HG02938 (cell line): Measurements from ENCODE around the gene FAM43A.
A peak's percentile ranks its signal among the peaks of the same experiment; 100 is the strongest.

Experiments
- ATAC-seq: cut with Tn5 transposase; IDR thresholded peaks from one replicate; pipeline ENCODE4 v1.9.1; 2021; ENCODE audit warnings: mild to moderate bottlenecking, moderate library complexity; ENCODE audit not compliant: unreplicated experiment

FAM43A gene, protein sequence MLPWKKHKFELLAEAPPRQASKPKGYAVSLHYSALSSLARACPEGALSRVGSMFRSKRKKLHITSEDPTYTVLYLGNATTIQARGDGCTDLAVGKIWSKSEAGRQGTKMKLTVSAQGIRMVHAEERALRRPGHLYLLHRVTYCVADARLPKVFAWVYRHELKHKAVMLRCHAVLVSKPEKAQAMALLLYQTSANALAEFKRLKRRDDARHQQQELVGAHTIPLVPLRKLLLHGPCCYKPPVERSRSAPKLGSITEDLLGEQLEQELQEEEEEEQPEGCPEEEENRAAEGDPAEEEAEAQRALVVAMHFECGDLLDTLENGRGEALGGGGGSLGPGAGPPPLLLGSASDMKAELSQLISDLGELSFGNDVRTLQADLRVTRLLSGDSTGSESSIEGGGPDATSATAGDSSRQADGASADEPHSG

GRCh38 chr3:194685718-194686413 lies at the start of gene FAM43A:
Gene FAM43A, plus strand, starts transcription at chr3:194685883. Its CDS starts 944 bp downstream, at chr3:194686827.
- ATAC-seq: peak; percentile 34

DNA sequence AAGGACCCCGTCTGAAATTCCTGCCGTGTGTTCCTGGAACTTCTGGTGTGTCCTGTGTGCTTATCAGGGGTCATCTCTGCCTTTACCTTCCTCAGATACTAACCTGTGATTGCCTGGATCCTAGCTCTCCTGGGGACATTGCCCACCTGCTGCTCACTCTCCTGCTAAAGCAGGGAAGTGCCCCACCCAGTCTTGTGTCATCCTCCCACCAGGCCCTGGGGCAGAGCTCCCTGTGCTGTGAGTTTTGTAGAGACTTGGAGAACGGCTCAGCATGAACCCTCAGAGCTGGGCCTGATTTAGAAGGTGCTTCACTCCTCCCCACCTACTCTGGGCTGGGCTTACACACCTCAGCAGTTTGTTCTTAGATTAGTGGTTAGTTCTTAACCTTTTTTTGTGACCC lies 48.6 kb upstream of the FAM43A start:
- ATAC-seq: no peak

- ATAC-seq: no peak
Observed at GRCh38 chr3:194637541-194638400, 47.9 kb upstream of the FAM43A start.

GRCh38 chr3:194638991-194639605 lies 46.6 kb upstream of the FAM43A start:
- no peak for ATAC-seq

DNA sequence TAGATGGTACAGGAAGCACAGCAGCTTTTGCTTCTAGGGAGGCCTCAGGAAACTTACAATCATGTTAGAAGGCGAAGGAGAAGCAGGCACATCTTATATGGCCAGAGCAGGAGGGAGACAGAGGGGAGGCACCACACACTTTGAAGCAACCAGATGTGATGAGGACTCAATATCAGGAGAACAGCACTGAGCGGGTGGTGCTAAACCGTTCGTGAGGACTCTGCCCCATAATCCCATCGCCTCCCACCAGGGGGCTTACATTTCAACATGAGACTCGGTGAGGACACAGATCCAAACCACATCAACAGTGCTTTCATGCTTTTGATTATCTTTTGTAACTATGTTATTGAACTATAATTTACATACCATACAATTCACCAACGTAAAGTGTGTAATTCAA lies 44.9 kb upstream of the FAM43A start:
- ATAC-seq: no peak

DNA sequence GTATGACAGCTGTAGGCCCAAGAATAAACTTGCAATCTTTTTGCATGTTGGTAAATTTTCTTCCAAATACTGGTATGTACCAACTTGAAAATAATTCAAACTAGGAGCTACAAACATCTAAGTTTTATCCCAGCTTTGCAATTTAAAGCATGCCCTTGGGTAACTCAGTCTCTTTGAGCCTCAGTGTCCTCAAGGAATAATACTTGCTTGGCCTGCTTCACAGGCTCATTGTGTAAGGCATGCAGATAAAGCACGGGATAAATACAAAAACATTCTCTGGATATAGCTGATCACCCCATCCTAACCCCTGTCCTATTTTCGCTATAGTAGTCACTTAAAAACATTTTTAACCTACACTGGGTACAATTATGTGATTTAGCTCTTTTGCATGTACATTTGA lies 42.9 kb upstream of the FAM43A start:
- ATAC-seq: no peak

GRCh38 chr3:194647747-194648146 lies 37.9 kb upstream of the FAM43A start:
- no peak for ATAC-seq

GRCh38 chr3:194654443-194654842 lies 31.2 kb upstream of the FAM43A start:
- peak; percentile 80 for ATAC-seq

DNA sequence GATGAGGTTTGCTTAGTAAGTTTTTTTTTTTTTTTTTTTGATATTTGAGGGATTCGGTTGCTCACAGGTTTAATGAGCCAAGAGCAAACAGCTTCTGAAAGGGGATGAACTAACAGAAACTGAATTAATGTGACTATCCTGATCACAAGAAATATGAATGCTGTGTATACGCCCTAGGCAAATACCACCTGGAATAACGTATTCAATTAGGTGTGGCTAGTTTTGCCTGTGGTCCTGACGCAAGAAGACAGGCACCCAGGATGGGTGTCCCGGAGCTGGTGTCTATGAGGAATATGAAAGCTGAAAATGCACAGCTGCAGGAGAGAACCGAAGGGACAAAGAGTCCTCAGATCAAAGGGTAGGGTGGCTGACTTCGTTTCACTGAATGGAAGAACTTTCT lies 28.2 kb upstream of the FAM43A start:
- no peak for ATAC-seq

DNA sequence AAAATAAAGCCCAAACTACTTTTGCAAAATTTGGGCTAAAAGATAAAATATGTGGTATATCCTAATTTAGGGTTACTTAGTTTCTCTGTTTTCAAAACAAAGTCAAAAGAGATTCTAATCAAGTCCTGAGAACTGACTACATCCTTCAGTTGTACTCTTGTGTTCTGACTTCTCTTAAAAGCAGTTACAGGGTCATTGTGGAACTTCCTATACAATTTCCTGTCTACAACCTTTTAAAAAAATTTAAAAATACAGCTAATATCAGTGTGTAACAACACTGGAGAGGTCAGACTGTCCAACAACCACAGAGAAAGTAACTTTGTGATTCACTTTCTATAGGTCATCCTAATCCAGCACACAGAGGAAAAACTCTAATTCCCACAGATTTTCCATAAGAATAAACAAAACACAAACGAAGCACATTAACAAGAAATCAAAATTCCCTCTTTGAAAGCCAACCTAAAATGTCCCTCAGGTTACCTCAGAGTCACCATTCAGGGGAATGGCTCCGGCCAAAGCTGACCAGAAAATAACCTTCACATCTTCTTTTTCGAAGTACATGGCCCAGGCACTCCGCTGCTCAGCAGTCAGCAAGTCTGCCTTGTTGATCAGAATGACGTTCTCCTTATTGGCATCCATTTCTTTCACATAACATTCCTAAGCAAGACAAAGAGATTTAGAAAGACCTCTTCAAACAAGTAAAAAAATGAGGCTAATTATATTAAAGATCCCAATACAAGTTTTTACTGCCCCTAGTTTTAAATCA lies 27.0 kb upstream of the FAM43A start:
- no peak for ATAC-seq

GRCh38 chr3:194659778-194660177 lies 25.9 kb upstream of the FAM43A start:
- ATAC-seq: no peak

- no peak for ATAC-seq
Observed at GRCh38 chr3:194661374-194661773, 24.3 kb upstream of the FAM43A start.

GRCh38 chr3:194661946-194662345 lies 23.7 kb upstream of the FAM43A start:
- no peak for ATAC-seq

DNA sequence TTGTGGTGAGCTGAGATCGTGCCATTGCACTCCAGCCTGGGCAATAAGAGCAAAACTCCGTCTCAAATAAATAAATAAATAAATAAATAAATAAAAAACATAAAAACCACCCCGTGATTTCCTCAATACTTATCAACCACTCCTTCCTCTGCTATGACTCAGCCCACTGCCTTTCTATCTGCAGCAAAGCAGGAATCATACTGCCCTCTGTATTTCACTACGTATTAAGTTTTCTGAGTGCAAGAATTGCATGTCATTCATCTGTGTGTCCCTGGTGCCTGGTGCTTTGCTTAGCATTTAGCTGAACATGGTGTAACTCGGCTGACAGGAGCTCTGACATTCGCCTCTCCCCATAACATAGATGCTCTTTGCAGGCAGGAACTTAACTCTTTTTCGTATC lies 20.8 kb upstream of the FAM43A start:
- no peak for ATAC-seq

DNA sequence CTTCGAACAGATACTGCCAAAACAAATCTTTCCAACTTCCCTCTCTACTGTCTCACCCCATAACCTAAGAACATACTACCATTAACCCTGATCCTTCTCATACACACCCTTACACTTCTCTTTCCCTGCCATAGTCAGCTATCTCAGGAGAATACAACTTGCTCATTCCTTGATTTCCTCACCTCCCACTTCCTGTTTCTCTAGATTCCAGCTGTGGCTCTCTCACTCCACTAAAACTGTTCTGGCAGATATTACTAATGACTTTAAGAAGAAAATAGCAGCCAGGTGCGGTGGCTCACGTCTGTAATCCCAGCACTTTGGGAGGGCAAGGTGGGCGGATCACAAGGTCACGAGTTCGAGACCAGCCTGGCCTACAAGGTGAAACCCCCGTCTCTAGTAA lies 18.3 kb upstream of the FAM43A start:
- ATAC-seq: no peak

GRCh38 chr3:194671511-194671899 lies 14.2 kb upstream of the FAM43A start:
- ATAC-seq: peak; percentile 28

GRCh38 chr3:194671900-194672808 lies 13.5 kb upstream of the FAM43A start, which contains the start of gene LSG1:
Gene LSG1, minus strand, starts transcription at chr3:194672191. Its CDS starts 29 bp downstream, at chr3:194672162.
- peak; percentile 83 for ATAC-seq

DNA sequence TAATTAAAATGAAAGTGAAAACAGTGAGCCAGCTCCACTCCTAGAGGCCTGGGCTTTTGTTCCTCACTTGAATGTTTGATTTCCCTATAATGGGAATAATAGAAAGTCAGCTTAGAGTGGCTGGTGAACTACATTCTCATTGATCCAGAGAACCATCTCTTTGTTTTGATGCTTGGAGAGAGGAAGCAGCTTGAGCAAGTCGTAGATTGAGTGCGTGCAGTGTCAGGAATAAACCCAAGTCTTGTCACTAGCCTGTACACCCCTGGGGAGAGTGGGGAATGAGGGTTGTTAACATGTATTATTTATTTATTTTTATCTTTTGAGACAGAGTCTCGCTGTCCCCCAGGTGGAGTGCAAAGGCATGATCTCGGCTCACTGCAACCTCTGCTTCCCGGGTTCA lies 12.8 kb upstream of the FAM43A start:
- ATAC-seq: no peak

GRCh38 chr3:194673761-194674160 lies 11.9 kb upstream of the FAM43A start:
- ATAC-seq: no peak
